ENCODE results near the gene RALGAPA2. TPM values are rescaled to one million over a fixed set of nuclear protein-coding genes. Genes with fewer than 3 reads are reported as not detected.

RALGAPA2 gene
- total RNA-seq, 1 experiment from 2014 or later, result 18.2 TPM

DNA sequence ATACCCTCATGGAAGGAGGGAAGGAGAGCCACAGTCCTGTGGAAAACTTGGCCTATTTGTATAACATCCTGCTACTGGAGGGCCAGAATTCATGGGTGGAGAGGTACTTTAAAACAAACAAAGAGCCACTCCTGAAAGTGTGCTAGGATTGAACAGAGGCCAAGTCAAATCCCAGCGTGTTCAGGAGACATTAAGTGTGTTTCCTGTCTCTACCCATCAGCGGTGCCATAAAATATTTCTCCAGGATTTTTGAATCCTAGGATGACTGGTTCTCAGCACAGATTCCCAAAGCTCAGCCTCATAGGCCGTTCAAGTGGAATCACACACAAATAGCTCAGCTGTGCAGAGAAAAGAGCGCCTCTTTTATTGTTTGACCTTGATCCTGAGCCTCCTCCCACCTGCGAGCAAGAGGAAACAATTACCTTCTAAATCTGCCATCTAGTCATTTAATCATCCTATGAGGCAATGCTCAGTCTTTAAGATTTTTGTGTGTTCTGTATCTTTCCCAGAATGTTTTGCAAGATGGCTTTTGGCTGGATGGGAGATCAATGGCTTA is 31.8 kb upstream of the RALGAPA2 start:
- Mint-ChIP-seq H3K4me3 (no peak overlapping the region), H3K9me3 (peaks cover 6% of the 10 kb centered on the region), H3K36me3 (peaks cover 7% of the 10 kb centered on the region), H3K4me1 (peaks cover 24% of the 10 kb centered on the region), H3K27me3 (ENCODE audit: low read depth) (no peaks in the 10 kb centered on the region; the same call in 1 of the 2 replicates), H3K27ac (peak overlapping the region; percentile 86)
- no peak for DNase-seq (ENCODE audit: low spot score)
- no peak for ATAC-seq
- TF ChIP-seq NFE2L1 (CRISPR knock-in tag; IDR thresholded peaks at IDR 0.05), result no peak
- TF ChIP-seq ZNF532 (CRISPR knock-in tag; IDR thresholded peaks at IDR 0.05; ENCODE audit: borderline replicate concordance), result no peak
- TF ChIP-seq NR2C2 (CRISPR knock-in tag; IDR thresholded peaks at IDR 0.05), result no peak
- TF ChIP-seq, protein P1, sequence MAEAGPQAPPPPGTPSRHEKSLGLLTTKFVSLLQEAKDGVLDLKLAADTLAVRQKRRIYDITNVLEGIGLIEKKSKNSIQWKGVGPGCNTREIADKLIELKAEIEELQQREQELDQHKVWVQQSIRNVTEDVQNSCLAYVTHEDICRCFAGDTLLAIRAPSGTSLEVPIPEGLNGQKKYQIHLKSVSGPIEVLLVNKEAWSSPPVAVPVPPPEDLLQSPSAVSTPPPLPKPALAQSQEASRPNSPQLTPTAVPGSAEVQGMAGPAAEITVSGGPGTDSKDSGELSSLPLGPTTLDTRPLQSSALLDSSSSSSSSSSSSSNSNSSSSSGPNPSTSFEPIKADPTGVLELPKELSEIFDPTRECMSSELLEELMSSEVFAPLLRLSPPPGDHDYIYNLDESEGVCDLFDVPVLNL (CRISPR knock-in tag; IDR thresholded peaks at IDR 0.05; ENCODE audit: borderline replicate concordance, low read depth), result no peak
- TF ChIP-seq ZNF232 (CRISPR knock-in tag; IDR thresholded peaks at IDR 0.05), result no peak
- TF ChIP-seq, protein P2, sequence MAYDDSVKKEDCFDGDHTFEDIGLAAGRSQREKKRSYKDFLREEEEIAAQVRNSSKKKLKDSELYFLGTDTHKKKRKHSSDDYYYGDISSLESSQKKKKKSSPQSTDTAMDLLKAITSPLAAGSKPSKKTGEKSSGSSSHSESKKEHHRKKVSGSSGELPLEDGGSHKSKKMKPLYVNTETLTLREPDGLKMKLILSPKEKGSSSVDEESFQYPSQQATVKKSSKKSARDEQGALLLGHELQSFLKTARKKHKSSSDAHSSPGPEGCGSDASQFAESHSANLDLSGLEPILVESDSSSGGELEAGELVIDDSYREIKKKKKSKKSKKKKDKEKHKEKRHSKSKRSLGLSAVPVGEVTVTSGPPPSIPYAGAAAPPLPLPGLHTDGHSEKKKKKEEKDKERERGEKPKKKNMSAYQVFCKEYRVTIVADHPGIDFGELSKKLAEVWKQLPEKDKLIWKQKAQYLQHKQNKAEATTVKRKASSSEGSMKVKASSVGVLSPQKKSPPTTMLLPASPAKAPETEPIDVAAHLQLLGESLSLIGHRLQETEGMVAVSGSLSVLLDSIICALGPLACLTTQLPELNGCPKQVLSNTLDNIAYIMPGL (CRISPR knock-in tag; IDR thresholded peaks at IDR 0.05), result no peak
- TF ChIP-seq PRRX2 (CRISPR knock-in tag; IDR thresholded peaks at IDR 0.05), result no peak
- TF ChIP-seq OVOL2 (CRISPR knock-in tag; IDR thresholded peaks at IDR 0.05; ENCODE audit: borderline replicate concordance), result no peak
- TF ChIP-seq SP1 (CRISPR knock-in tag; conservative IDR thresholded peaks at IDR 0.05), result no peak
- TF ChIP-seq ETV6 (CRISPR knock-in tag; IDR thresholded peaks at IDR 0.05), result no peak
- TF ChIP-seq KAT7 (CRISPR knock-in tag; IDR thresholded peaks at IDR 0.05; ENCODE audit: borderline replicate concordance), result no peak
- TF ChIP-seq, protein P3, sequence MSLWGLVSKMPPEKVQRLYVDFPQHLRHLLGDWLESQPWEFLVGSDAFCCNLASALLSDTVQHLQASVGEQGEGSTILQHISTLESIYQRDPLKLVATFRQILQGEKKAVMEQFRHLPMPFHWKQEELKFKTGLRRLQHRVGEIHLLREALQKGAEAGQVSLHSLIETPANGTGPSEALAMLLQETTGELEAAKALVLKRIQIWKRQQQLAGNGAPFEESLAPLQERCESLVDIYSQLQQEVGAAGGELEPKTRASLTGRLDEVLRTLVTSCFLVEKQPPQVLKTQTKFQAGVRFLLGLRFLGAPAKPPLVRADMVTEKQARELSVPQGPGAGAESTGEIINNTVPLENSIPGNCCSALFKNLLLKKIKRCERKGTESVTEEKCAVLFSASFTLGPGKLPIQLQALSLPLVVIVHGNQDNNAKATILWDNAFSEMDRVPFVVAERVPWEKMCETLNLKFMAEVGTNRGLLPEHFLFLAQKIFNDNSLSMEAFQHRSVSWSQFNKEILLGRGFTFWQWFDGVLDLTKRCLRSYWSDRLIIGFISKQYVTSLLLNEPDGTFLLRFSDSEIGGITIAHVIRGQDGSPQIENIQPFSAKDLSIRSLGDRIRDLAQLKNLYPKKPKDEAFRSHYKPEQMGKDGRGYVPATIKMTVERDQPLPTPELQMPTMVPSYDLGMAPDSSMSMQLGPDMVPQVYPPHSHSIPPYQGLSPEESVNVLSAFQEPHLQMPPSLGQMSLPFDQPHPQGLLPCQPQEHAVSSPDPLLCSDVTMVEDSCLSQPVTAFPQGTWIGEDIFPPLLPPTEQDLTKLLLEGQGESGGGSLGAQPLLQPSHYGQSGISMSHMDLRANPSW (CRISPR knock-in tag; conservative IDR thresholded peaks at IDR 0.05; ENCODE audit: low read depth), result no peak
- no peak for TF ChIP-seq GABPB1 (CRISPR knock-in tag; IDR thresholded peaks at IDR 0.05)
- no peak for TF ChIP-seq AFF4 (CRISPR knock-in tag; IDR thresholded peaks at IDR 0.05; ENCODE audit: borderline replicate concordance)
- TF ChIP-seq ATF1 (CRISPR knock-in tag; IDR thresholded peaks at IDR 0.05), result no peak
- TF ChIP-seq FOXJ3 (CRISPR knock-in tag; IDR thresholded peaks at IDR 0.05; ENCODE audit: borderline replicate concordance), result no peak
- no peak for TF ChIP-seq EMX1 (CRISPR knock-in tag; IDR thresholded peaks at IDR 0.05)
- no peak for TF ChIP-seq CREB1 (CRISPR knock-in tag; IDR thresholded peaks at IDR 0.05)
- no peak for TF ChIP-seq ZNF416 (CRISPR knock-in tag; IDR thresholded peaks at IDR 0.05)
- TF ChIP-seq RORB (CRISPR knock-in tag; IDR thresholded peaks at IDR 0.05), result no peak
- CTCF ChIA-PET, result interaction anchor here (1.0 to 3.2 kb wide), 3 partner anchors 78 to 150 kb away, joined by 3 to 10 read pairs (median 7); no protein-coding TSS in a partner anchor
- POLR2A ChIA-PET, result no interaction called here
